OCI-LY7 (cell line): Measurements from ENCODE around the gene ZYX. TPM values are rescaled to one million over a fixed set of nuclear protein-coding genes. Genes with fewer than 3 reads are reported as not detected.

Experiments used
- BruUV-seq: library from RNA; stranded (reverse); fragments of 400-500 nt; replicated peaks from 2 replicates; lab custom pipeline; 2021; lab: Mats Ljungman, UMichigan
- CTCF ChIA-PET: fragments of 300-600 bp; sonication (Branson Sonifier 250); formaldehyde crosslinking; loops from one replicate; lab custom pipeline; 2022; ENCODE audit warnings: antibody characterized with exemption; ENCODE audit not compliant: unreplicated experiment; lab: Charles Lee
- POLR2A ChIA-PET: fragments of 300-600 bp; sonication (Branson Sonifier 250); formaldehyde crosslinking; loops from one replicate; lab custom pipeline; 2022; ENCODE audit warnings: antibody characterized with exemption; lab: Charles Lee
- DNase-seq: peaks from one replicate; pipeline ENCODE4 v3.0.0-alpha.2; 2015; ENCODE audit warnings: low spot score
- H2AFZ ChIP-seq: fragments of 200-600 bp; sonication (generic), shearing (Covaris generic); 2 replicates; pipeline ENCODE4 v1.6.1; 2014; ENCODE audit warnings: mild to moderate bottlenecking, antibody characterized with exemption, low read length, moderate library complexity
- H3K27ac ChIP-seq: fragments of 200-600 bp; sonication (generic); 2 replicates; pipeline ENCODE4 v1.5.1; 2014; ENCODE audit warnings: mixed run types, low read depth, mild to moderate bottlenecking, moderate library complexity, low read length, inconsistent platforms; ENCODE audit not compliant: poor library complexity, severe bottlenecking
- H3K36me3 ChIP-seq: fragments of 200-600 bp; sonication (generic); 2 replicates; pipeline ENCODE4 v1.6.1; 2014; ENCODE audit warnings: mild to moderate bottlenecking, antibody characterized with exemption, low read length, moderate library complexity, mixed read lengths; ENCODE audit not compliant: insufficient read depth
- H3K4me1 ChIP-seq: fragments of 200-600 bp; sonication (generic); 2 replicates; pipeline ENCODE4 v1.5.1; 2014; ENCODE audit warnings: mild to moderate bottlenecking, low read length; ENCODE audit not compliant: insufficient read depth, poor library complexity, severe bottlenecking
- H3K4me2 ChIP-seq: fragments of 200-600 bp; sonication (generic); 2 replicates; pipeline ENCODE4 v1.6.1; 2014; ENCODE audit warnings: mild to moderate bottlenecking, low read length
- H3K4me3 ChIP-seq: fragments of 200-600 bp; sonication (generic); 2 replicates; pipeline ENCODE4 v1.5.1; 2014; ENCODE audit warnings: mild to moderate bottlenecking, low read depth, low read length; ENCODE audit not compliant: poor library complexity, severe bottlenecking
- H3K79me2 ChIP-seq: fragments of 200-600 bp; sonication (generic); 2 replicates; pipeline ENCODE4 v1.6.1; 2016; ENCODE audit warnings: low read depth, mild to moderate bottlenecking, low read length, moderate library complexity, mixed read lengths; ENCODE audit not compliant: insufficient read depth
- H3K9me2 ChIP-seq: fragments of 200-600 bp; sonication (generic); 2 replicates; pipeline ENCODE4 v1.6.1; 2016; ENCODE audit warnings: mild to moderate bottlenecking, low read length, mixed read lengths; ENCODE audit not compliant: insufficient read depth
- H3K9me3 ChIP-seq: fragments of 200-600 bp; sonication (generic); 2 replicates; pipeline ENCODE4 v1.6.1; 2014; ENCODE audit warnings: mild to moderate bottlenecking, mixed run types, low read length, mixed read lengths
- H4K20me1 ChIP-seq: fragments of 200-600 bp; sonication (generic); 2 replicates; pipeline ENCODE4 v1.6.1; 2014; ENCODE audit warnings: mild to moderate bottlenecking, antibody characterized with exemption, low read length, moderate library complexity, mixed read lengths; ENCODE audit not compliant: insufficient read depth
- EZH2phosphoT487 ChIP-seq: fragments of 200-600 bp; sonication (generic); IDR thresholded peaks from 2 replicates; pipeline ENCODE4 v1.6.1; 2018; ENCODE audit warnings: low read depth, borderline replicate concordance, mild to moderate bottlenecking, mixed run types, antibody characterized with exemption, low read length, moderate library complexity, mixed read lengths
- intact Hi-C: fragments of 100-400 bp; cut with micrococcal nuclease; formaldehyde crosslinking; loops from one replicate; pipeline ENCODE4 v1.10.0; 2022; ENCODE audit not compliant: unreplicated experiment
- total RNA-seq, 2 experiments: library from RNA; depleted of rRNA in 1 of 2; stranded (reverse); fragments of >200 nt in 1 of 2; shearing (Covaris generic) in 1 of 2; gene quantifications; 2 replicates each; pipeline ENCODE4 v1.2.3, GENCODE V29; 2014 to 2022
- TF ChIP-seq, protein P1 (sequence below): fragments of 200-600 bp; sonication (generic); conservative IDR thresholded peaks from 2 replicates; pipeline ENCODE4 v1.5.1; 2014; ENCODE audit warnings: mild to moderate bottlenecking, antibody characterized with exemption, low read length, moderate library complexity, mixed read lengths

Gene ZYX
- total RNA-seq, 2 experiments from 2014 or later, result 0.44 to 4.2 TPM

DNA sequence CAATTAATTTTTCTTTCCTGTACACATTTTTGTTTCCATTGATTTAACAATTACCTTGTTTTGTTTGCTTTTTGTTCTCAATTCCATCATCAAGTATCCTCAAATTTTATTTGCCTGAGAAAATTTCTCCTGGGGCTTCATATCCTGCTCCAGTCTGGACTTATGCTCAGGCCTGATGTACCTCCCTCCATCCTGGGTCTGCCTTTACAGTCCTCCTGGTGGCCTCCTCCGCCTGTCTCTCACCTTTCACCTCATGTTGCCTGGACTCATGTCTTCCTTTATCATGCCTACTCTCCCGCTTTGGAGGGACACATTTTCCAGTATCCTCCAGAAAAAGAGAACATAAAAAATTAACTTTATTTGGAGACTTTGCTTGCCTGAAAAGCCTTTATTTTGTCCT lies 50.0 kb downstream of the ZYX start:
- no peaks in the 10 kb centered on the region for H3K9me2 ChIP-seq
- H3K4me3 ChIP-seq, result no peak overlapping the region
- ChIA-PET CTCF (no interaction called here), POLR2A (interaction anchor here (0.9 to 1.0 kb wide), 2 partner anchors 11 to 41 kb away, joined by 3 read pairs; no protein-coding TSS in a partner anchor)
- H4K20me1 ChIP-seq, result no peaks in the 10 kb centered on the region
- no peaks in the 10 kb centered on the region for H3K36me3 ChIP-seq
- no peak overlapping the region for H3K27ac ChIP-seq
- H2AFZ ChIP-seq, result no peak overlapping the region
- H3K79me2 ChIP-seq, result no peaks in the 10 kb centered on the region
- DNase-seq, result no peak
- BruUV-seq, result no TSS peak
- H3K9me3 ChIP-seq, result no peaks in the 10 kb centered on the region
- H3K4me1 ChIP-seq, result no peaks in the 10 kb centered on the region
- TF ChIP-seq, protein P1, sequence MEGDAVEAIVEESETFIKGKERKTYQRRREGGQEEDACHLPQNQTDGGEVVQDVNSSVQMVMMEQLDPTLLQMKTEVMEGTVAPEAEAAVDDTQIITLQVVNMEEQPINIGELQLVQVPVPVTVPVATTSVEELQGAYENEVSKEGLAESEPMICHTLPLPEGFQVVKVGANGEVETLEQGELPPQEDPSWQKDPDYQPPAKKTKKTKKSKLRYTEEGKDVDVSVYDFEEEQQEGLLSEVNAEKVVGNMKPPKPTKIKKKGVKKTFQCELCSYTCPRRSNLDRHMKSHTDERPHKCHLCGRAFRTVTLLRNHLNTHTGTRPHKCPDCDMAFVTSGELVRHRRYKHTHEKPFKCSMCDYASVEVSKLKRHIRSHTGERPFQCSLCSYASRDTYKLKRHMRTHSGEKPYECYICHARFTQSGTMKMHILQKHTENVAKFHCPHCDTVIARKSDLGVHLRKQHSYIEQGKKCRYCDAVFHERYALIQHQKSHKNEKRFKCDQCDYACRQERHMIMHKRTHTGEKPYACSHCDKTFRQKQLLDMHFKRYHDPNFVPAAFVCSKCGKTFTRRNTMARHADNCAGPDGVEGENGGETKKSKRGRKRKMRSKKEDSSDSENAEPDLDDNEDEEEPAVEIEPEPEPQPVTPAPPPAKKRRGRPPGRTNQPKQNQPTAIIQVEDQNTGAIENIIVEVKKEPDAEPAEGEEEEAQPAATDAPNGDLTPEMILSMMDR, result no peak
- TF ChIP-seq EZH2phosphoT487, result no peak
- intact Hi-C loops, result no loop called here
- H3K4me2 ChIP-seq, result no peak overlapping the region

DNA sequence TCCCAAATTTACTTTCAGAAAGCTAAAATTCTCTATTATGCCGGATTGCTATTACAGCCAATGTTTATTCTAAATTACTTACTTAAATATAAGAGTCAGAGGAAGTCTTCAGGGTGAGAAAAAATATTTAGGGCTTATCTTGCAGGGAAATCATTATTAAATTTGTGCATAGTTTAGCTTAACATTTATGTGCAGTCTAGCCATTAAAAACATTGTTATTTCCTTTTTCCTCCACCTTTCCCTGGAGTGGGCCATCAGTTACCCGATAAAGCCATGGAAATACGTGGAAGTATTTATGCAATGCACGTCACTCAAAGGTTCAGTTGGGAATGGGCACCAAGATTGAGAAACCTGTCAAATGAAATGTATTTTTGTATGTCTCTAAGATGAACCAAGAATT lies 52.6 kb downstream of the ZYX start:
- no peaks in the 10 kb centered on the region for H3K36me3 ChIP-seq
- no TSS peak for BruUV-seq
- H3K4me2 ChIP-seq, result no peak overlapping the region
- ChIA-PET CTCF (no interaction called here), POLR2A (interaction anchor here (1.4 kb wide), 1 partner anchor 16 kb away, joined by 3 read pairs; no protein-coding TSS in a partner anchor)
- intact Hi-C loops, result no loop called here
- no peak overlapping the region for H3K27ac ChIP-seq
- no peaks in the 10 kb centered on the region for H3K4me1 ChIP-seq
- DNase-seq, result no peak
- H3K9me2 ChIP-seq, result no peaks in the 10 kb centered on the region
- TF ChIP-seq, protein P1, result no peak
- TF ChIP-seq EZH2phosphoT487, result no peak
- H3K79me2 ChIP-seq, result no peaks in the 10 kb centered on the region
- H3K9me3 ChIP-seq, result no peaks in the 10 kb centered on the region
- H2AFZ ChIP-seq, result no peak overlapping the region
- no peak overlapping the region for H3K4me3 ChIP-seq
- H4K20me1 ChIP-seq, result no peaks in the 10 kb centered on the region

DNA sequence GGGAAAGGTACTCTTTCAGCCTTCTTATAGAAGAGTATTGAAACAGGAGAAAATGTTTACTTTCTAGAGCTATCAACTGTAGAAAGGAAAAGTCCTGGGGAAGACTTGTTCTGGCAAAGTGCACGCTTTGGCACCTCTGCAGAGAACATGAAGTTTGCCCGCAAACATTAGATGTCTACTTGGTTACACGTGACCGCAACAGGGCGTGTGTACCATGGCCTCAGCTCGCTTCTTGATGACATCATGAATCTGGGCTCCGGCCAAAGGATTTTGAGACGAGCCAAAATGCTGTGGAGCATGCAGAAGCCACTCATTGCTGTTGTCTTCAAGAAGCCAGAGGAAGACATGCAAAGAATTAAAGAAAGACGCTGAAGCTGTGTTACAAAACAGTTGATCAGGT lies 53.5 kb downstream of the ZYX start:
- no peaks in the 10 kb centered on the region for H4K20me1 ChIP-seq

More for the DNA sequence above, 53.5 kb downstream of the ZYX start:
- TF ChIP-seq, protein P1, result no peak
- no peak for TF ChIP-seq EZH2phosphoT487
- H3K79me2 ChIP-seq, result no peaks in the 10 kb centered on the region
- H3K9me2 ChIP-seq, result no peaks in the 10 kb centered on the region
- BruUV-seq, result no TSS peak
- H3K4me2 ChIP-seq, result no peak overlapping the region
- H3K4me3 ChIP-seq, result no peak overlapping the region
- no peaks in the 10 kb centered on the region for H3K9me3 ChIP-seq
- H3K4me1 ChIP-seq, result no peaks in the 10 kb centered on the region
- ChIA-PET CTCF (no interaction called here), POLR2A (interaction anchor here (0.6 to 1.4 kb wide), 3 partner anchors 15 to 1123 kb away, joined by 3 to 6 read pairs (median 4); no protein-coding TSS in a partner anchor)
- no peaks in the 10 kb centered on the region for H3K36me3 ChIP-seq
- no peak overlapping the region for H3K27ac ChIP-seq
- intact Hi-C loops, result no loop called here
- no peak overlapping the region for H2AFZ ChIP-seq
- no peak for DNase-seq
